HG03575 (cell line): ENCODE results near the gene CCDC57.
"Not testable (repeated sequence)": the region's sequence is repeated elsewhere in the genome, so short reads cannot be mapped to it uniquely, and the experiment has no call there.

ENCODE experiments used
- ATAC-seq: cut with Tn5 transposase; IDR thresholded peaks from one replicate; pipeline ENCODE4 v1.9.1; 2021; ENCODE audit not compliant: unreplicated experiment, insufficient number of reproducible peaks, low FRiP score; ENCODE audit errors: extremely low read depth

CCDC57 gene

DNA sequence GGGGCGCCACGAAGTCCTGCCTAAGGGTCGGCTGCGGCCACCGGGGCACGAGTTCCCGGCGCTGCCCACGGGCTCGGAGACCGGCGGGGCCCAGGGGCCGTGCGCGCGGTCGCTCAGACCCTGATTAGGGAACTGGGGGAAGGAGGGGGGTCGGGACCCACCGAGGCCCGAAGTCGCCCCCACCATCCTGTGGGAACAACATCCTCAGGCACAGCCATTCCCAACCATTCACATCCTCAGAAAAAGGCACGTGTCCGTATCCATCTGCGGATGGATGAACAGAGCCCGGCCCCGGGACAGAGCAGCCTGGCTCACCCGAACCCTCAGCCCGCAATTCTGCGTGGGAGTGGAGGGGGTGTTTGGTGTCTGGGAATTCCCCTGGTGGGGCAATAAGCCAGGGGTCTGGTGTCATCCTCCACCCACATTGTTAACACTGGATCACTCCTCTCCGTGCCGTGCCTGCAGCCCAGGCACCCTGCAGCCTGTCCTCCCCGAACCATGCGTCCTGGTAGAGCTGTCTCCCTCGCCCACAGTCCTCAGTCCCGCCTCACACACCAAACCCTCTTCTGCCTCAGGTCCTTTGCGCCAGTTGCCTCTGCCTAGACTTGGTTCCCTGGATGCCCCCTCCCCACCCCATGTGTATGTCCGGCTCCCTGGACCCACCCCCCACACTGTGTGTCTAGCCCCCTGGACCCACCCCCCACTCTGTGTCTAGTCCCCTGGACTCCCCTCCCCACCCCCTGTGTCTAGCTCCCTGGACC lies 789 bp upstream of the CCDC57 start:
- no peak for ATAC-seq

DNA sequence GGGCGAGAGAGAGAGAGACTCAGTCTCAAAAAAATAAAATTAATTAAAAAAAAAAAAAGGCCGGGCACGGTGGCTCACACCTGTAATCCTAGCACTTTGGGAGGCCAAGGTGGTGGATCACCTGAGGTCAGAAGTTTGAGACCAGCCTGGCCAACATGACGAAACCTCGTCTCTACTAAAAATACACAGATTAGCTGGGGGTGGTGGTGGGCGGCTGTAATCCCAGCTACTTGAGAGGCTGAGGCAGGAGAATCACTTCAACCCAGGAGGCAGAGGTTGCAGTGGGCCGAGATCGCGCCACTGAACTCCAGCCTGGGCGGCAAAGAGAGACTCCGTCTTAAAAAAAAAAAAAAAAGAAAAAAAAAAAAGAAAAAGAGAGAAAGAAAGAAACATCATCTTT lies 2.0 kb downstream of the CCDC57 start:
- ATAC-seq, result not testable (repeated sequence)

DNA sequence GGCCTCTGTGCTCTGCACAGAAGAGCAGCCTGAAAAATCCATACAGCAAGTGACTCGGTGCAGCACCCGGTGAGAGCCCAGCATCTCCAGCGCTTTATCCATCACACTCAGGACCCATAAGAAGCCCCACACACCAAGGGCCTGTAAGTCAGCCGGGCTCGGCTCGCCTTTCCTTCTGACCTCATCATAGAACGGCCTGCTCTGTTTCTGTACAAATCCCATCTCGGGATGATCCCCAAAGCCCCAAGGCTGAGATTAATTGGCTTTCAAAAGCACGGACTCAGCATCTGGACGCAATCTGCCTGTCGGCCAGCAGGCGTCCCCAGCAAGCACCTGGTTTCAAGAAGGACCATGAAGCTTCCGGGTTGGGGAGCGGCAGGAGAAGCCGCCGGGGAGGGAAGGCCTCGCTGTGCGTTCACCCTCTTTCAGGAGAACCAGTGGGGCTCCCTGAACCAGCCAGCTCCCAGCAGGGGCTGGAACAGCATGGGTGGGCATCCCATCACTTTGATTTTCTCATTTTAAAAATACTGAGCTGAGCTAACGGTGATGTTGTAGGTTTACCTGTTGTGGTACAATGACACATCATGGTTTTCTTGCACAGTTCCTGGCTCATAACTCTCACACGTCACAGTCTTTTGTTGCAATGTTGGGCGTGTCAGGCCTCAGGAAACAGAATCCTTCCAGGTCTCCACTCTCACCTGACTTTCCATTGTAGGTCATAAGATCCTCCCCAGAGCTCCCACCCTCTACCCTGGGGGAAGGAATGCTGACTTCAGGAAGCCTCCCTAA lies 6.7 kb downstream of the CCDC57 start:
- no peak for ATAC-seq

DNA sequence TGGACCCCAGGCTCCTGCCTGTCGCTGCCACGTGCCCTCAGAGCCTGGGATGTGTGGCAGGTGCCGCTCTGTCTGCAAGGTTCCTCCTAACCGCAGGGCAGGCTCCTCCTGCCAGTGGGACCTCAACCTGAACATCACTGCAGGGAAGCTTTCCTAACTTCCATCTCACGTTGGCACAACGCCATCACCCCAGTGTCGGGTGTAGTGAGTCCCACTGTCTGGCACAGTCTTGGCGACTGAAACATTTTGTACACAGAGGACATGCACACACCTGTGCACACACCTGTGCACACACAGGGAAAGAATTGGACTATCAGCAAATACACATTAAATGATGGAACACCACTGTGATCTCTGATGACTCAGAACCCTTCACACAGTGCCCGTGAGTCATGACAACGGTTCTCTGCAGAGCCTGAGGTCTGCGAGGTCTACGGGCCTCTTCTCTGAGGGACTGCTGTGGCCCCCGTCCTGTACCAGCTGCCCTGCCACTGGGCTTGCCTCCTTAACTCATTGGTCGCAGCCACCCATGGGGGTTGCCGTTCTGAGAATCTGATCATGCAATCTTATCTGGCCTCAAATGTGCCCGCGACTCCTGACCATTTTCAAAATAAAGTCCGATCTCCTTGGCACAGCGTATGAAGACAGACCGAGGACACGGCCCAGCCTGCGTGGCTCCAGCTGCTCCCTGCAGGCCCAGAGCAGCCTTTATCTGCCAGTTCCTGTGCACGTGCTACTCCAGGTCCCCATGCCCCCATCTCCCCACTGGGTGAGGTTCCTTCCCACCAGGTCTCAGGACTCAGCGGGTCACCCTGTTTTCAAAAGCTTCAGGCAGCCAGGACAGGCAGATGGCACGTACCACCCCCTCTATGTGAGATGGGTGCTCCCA lies 7.6 kb downstream of the CCDC57 start:
- no peak for ATAC-seq

DNA sequence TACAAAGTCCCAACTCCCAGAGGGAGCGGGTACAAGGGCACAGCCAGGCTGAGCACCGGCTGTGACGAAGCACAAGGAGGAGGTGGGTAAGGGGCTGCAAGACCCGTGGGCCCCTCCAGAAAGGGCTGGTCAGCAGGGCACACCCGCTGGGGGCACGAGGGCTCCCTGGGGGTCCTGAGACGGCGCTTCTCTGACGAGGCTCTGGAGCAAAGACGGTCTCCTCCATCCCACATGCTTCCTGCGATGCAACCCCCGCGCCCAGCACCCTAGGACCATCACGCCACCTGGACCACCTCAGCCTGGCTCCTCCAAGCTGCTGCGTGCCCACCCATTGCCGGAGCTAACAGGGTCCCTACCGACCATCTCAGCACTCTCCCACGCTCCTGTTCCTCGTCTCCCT lies 8.7 kb downstream of the CCDC57 start:
- no peak for ATAC-seq

DNA sequence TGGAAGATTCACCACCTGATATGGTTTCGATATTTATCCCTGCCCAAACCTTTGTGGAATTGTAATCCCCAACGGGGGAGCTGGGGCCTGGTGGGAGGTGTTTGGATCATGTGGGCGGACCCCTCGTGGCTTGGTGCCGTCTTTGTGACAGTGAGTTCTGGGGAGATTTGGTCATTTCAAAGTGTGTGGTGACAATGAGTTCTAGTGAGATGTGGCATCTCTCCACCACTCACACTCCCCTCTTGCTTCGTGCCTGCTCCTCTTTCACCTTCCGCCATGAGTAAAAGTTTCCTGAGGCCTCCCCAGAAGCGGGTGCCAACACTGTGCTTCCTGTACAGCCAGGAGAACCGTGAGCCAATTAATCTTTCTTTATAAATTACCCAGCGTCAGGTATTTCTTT lies 9.7 kb downstream of the CCDC57 start:
- no peak for ATAC-seq

DNA sequence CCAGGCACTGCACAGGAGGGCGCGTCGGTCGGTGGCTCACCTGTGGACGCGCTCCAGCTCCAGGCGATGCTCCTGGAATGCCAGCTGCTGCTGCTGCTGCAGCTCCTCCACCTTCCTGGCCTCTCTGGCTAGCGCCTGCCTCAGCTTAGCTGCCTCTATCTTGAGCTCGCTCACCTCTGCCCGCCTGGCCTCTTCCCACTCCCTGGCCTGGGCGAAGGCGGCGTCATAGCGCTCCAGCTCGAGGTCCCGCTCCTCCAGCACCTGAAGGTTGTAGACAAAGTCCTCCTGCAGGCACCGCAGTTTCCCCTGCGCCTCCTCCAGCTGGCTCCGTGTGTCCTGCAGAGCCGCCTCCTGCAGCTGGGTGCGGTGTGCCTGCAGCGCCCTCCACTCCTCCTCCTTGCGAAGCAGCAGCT lies 11.1 kb downstream of the CCDC57 start:
- ATAC-seq, result no peak

DNA sequence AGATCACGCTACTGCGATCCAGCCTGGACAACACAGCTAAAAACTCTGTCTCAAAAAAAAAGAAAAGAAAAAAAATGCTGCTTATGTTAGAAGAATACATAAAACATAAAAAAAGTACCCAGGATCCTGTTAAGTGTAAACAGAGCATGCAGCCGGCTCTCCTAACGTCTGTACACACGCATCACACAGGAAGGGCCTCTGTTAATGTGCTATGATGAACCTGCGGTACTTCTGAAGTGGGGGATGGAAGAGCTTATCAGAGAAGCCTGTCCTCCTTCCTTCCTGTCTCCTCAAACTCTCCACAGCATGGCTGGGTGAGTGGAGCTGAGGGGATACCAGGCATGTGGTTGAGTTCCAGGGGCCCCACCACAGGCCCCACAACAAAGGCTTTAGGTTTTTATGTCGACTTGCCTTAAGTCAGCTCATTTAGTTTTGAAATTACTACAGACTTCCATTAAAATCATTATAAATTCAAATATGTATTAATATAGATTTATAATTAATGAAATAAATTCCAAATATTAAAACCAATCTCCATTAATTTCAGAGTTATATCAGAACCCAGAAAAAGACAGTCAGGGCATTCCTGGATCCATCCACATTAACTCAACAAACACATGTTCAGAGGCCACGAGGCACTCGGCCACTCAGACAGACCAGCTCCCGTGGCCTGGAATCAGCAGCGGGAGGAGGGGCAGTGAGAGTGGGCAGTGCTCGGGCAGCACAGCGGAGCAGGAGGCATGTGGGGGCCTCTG lies 11.7 kb downstream of the CCDC57 start:
- no peak for ATAC-seq

DNA sequence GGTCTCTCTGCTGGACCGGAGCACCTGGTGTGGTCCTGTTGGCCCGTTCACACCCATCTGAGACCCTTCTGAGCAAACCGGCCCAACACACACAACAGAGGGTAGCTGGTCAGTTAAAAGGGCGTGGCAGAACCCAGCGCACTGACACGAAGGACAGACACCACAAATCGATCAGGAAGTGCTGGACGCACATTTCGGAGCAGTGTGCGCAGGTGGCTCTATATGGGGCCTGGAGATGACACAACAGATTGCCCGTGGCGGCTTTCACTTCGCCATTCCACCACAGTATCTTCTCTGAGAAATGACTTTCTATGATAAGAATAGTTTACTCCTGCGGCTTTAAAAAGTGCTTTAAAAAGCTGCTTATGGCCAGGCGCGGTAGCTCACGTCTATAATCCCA lies 12.5 kb downstream of the CCDC57 start:
- no peak for ATAC-seq

DNA sequence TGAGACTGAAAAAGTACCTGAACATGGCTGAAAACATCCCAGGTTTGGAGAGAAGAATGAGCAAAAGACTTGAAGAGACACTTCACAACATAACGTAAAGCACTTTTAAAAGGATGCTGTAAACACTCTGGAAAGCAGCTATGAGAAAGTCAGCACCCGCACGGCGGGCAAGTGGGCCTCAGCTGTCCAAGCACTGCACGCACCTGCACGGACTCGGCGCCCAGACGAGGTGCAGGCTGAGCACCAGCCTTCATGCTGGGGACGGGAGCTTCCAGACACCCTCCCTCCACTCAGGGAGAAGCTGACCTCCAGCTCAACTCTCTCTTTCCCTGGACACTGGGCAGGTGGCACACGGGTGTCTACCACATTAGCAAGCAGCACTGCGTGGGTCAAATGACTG lies 13.1 kb downstream of the CCDC57 start:
- ATAC-seq, result no peak

DNA sequence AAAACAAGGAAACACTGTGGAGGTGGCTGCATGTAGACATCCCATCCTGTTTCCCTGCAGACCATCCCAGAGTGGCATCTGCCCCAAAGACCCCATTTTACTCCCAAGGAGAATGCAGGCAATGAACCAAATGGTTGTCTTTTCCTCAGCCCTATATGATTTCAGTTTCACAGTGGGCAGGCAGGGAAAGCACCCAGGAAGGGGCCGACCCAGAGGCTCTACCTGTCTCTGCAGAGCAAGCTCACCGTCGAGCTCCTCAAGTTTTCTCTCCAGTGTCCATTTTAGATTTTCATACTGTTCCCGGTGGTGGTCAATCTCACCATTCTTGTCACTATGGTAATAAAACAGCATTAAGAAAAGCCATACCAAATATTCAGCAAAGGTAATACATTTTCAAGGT lies 14.6 kb downstream of the CCDC57 start:
- no peak for ATAC-seq

DNA sequence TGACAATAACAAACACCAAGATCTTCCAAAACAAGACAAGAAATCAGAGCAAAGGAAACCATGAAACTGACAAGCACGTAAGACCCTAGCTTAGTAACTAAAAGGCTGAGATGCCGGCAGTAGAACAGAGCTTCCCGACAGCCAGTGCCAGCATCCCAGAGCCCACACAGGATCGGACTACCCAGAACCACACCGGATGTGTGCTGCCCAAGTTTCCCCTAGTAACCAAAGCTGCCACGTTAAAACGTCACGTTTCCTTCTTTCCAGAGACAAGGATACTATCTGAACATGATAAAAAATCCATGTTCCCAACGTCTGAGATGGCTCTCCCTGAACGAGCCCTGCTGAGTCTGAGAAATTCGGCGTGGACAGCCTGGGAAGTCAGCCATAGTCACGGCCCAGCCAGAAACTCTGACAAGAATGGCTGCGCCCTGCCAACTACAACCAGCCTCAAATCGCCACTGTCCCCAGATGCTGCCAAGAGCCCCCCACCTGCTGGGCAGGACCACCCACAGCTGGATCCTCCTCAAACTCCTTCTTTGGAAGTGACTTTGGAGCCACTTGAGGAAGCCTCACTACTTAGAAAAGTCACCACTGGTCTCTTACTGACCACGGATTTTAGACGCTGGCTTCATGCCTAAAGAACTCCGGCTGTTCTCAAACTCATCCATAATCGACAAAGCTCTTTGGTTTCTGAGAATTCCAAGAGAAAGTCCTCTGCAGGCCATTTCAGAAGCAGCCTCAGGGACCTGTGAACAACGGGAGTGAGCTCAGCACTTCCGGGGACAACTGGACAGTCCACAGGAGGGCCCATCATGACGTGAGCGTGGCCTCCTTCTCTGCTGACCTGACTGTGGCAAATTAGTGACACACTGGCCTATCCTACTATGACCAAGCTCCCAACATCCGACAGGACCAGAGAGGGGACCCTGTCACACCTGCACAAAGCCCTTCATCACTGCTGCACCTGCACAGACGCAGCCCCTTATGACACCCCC lies 16.7 kb downstream of the CCDC57 start:
- ATAC-seq, result no peak

DNA sequence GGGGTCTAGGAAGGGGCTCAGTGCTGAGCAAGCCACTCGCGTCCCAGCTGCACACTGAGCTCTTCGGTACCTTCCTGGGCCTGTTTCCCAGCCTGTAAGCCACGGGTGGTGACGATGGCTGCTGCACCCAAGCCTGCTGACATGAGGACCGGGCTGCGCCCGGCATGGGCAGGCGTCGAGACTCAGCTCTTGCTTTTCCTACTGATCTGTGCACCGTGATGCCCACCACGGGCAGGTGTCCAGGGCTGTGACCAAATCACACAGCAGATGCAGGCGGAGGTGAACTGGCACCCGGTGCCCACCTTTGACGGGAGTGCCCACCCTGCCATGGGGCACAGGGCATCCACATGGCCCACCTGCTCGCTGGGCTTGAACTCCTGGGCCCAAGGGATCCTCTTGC lies 17.9 kb downstream of the CCDC57 start:
- no peak for ATAC-seq

DNA sequence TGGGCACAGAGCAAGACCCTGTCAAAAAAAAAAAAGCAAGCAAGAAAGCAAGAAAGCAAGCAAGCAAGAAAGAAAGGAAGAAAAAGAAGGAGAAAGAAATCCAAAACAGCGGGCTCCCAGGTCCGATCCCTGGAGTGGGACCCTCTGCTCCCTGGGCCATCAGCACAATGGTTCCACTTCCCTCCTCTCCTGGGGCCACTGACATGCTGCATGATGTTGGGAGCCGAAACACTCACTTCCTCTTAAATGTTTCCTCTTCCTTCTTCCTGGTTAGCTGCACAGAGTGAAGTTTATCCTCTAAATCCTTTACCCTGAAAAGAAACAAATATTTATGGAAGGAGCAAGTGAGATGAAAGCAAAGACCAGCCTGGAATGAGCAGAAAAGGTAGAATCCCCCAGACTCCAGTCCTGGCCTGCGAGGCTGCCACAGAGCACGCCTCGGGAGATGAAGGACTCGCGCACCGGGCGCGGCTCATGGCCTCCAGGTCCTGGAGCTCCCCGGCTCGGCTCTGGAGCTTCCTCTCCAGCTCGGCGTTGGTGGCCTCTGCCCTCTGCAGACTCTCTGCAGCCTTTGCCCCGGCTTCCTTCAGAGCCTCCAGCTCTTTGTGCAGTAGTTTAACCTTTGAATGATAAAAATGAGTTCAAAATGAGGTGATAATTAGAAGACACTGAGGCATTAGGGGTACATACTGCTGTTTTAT lies 19.0 kb downstream of the CCDC57 start:
- ATAC-seq, result no peak

DNA sequence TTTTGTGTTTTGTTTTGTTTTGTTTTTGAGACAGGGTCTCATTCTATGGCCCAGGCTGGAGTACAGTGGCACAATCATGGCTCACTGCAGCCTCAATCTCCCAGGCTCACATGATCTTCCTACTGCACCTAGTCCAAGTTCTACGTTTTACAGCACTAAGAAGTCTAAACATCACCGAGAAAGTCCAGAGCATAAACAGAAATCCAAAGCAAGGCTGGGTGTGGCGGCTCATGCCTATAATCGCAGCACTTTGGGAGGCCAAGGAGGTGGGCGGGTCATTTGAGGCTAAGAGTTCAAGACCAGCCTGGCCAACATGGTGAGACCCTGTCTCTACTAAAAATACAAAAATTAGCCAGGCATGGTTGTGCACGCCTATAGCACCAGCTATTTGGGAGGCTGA lies 19.6 kb downstream of the CCDC57 start:
- not testable (repeated sequence) for ATAC-seq

DNA sequence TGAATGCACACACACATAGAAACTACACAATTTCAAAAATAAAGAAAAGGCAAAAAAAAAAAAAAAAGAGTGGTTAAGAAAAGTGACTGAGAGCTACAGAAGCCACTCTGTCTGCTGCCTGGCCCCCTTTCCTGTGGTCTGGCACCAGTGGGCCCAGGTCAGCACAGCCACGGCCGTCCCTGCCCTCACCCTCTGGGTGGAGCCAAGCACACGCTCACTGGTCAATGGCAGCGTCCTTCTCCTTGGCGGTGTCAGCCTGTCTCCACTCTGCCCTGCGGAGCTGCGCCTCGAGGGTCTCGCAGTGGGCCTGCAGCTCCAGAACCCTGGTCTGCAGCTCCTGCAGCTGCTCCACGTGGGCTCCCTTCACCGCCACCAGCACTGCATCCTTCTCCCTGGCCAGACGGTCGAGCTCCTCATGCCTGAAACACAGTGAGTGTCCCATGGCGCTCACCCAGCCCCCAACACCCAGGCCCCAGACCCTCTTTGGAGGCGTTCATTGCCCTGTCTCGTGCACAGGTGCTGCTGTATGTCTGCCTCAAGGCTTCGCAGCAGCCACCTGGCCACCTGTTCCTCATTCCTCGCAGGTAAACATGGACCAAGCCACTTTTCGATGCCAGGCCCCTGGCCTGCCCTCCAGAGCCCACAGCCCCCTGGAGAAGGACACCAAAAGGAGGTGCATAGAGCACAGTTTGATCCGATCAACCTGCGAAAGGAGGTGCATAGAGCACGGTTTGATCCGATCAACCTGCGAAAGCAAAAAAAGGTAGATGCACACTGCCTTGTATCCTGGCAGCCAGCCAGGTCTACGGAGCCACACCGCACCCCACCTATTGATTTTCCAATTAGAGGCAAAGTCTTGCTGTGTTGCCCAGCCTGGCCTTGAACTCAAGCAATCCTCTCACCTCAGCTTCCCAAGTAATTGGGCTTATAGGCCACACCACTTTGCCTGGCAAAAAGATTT lies 24.4 kb downstream of the CCDC57 start:
- ATAC-seq, result no peak
